Natural killer cell (primary cell): ENCODE measurements around the gene PHF8. TPM values are rescaled to one million over a fixed set of nuclear protein-coding genes. Genes with fewer than 3 reads are reported as not detected.

ENCODE experiments used
- ATAC-seq, 3 donors: fragments of 150-1000 bp in 2 of 3; fragments of 200-7000 bp in 1 of 3; cut with Tn5 transposase; 1 replicate in 1 of 3; 2 replicates in 2 of 3; pipeline ENCODE4 v1.10.0; 2021; ENCODE audit warnings: mild to moderate bottlenecking in 2 of 3, moderate library complexity in 2 of 3
- DNase-seq, 2 donors: peaks; one replicate each; pipeline versions ENCODE4 v3.0.0 to v3.0.0-alpha.2; 2013 to 2021; ENCODE audit warnings: mixed read lengths in 1 of 2
- H3K27ac ChIP-seq: one replicate; pipeline ENCODE4 v1.5.1; 2013; ENCODE audit warnings: mild to moderate bottlenecking, low read length
- H3K27me3 ChIP-seq: one replicate; pipeline ENCODE4 v1.6.1; 2013; ENCODE audit warnings: low read length; ENCODE audit not compliant: control insufficient read depth, insufficient read depth
- H3K36me3 ChIP-seq: one replicate; pipeline ENCODE4 v1.6.1; 2013; ENCODE audit warnings: low read length; ENCODE audit not compliant: control insufficient read depth, insufficient read depth
- H3K4me1 ChIP-seq: one replicate; pipeline ENCODE4 v1.6.1; 2013; ENCODE audit warnings: low read length; ENCODE audit not compliant: control insufficient read depth, insufficient read depth
- H3K4me3 ChIP-seq: one replicate; pipeline ENCODE4 v1.5.1; 2013; ENCODE audit warnings: low read length
- H3K9me3 ChIP-seq: one replicate; pipeline ENCODE4 v1.6.1; 2013; ENCODE audit warnings: low read length; ENCODE audit not compliant: control insufficient read depth, insufficient read depth
- H3K27ac Mint-ChIP-seq, 2 donors: one replicate each; pipeline ENCODE4 v1.8.0; 2022; ENCODE audit warnings: mild to moderate bottlenecking in 2 of 2, mixed read lengths in 2 of 2, moderate library complexity in 1 of 2
- H3K27me3 Mint-ChIP-seq, 2 donors: one replicate each; pipeline ENCODE4 v1.8.0; 2022; ENCODE audit warnings: low read depth in 2 of 2, mixed read lengths in 2 of 2
- H3K36me3 Mint-ChIP-seq: one replicate; pipeline ENCODE4 v1.8.0; 2022; ENCODE audit warnings: mixed read lengths
- H3K4me1 Mint-ChIP-seq, 2 donors: one replicate each; pipeline ENCODE4 v1.8.0; 2022; ENCODE audit warnings: mixed read lengths in 2 of 2
- H3K4me3 Mint-ChIP-seq: one replicate; pipeline ENCODE4 v1.8.0; 2022; ENCODE audit warnings: mild to moderate bottlenecking, moderate library complexity, mixed read lengths
- H3K9me3 Mint-ChIP-seq, 2 donors: one replicate each; pipeline ENCODE4 v1.8.0; 2022; ENCODE audit warnings: mixed read lengths in 2 of 2
- CTCF ChIP-seq: fragments of 200-600 bp; IDR thresholded peaks from one replicate; pipeline ENCODE4 v1.8.0; 2022; ENCODE audit warnings: antibody characterized with exemption
- WGBS: methylation state at CpG from one replicate; pipeline ENCODE4 v1.1.7; 2013; ENCODE audit warnings: missing lambda C conversion rate; ENCODE audit not compliant: insufficient coverage; 5-methylcytosine and 5-hydroxymethylcytosine counted together
- intact Hi-C: fragments of 100-400 bp; cut with micrococcal nuclease; formaldehyde crosslinking; loops from one replicate; pipeline ENCODE4 v1.14.2; 2022
- total RNA-seq, 4 donors: library from RNA; stranded (reverse); fragments of 120-200 nt in 1 of 4; gene quantifications; one replicate each; pipeline versions ENCODE4 v1.2.3 to v1.2.4, GENCODE V29; 2013 to 2022

The PHF8 gene
- total RNA-seq, 3 donors from 2014 or later (not counting 1 experiment from before 2014, with no cell fraction given), result 55.4 to 74.1 (median 72.6) TPM

- 100% methylated on average over 1 of the region's 2 CpGs for WGBS
- no peak overlapping the region for H3K4me3 Mint-ChIP-seq
- DNase-seq (no peak), ATAC-seq (no peak)
- no peaks in the 10 kb centered on the region for H3K27me3 Mint-ChIP-seq
- intact Hi-C loops, result no loop called here
- H3K27ac ChIP-seq, result no peak overlapping the region
- no peak for TF ChIP-seq CTCF
- no peaks in the 10 kb centered on the region for H3K4me1 Mint-ChIP-seq
- H3K36me3 ChIP-seq, result peaks cover 34% of the 10 kb centered on the region
- peaks cover 5% of the 10 kb centered on the region for H3K36me3 Mint-ChIP-seq
- H3K27me3 ChIP-seq, result no peaks in the 10 kb centered on the region
- H3K4me3 ChIP-seq, result no peak overlapping the region
- H3K9me3 Mint-ChIP-seq, result no peaks in the 10 kb centered on the region
- no peaks in the 10 kb centered on the region for H3K9me3 ChIP-seq
- H3K27ac Mint-ChIP-seq, result peak overlapping the region in 1 of 2 donors; percentile 64
- H3K4me1 ChIP-seq, result no peaks in the 10 kb centered on the region
Observed at GRCh38 chrX:53990171-53990570, 54.1 kb downstream of the PHF8 start.

GRCh38 chrX:53984895-53985294 lies 59.4 kb downstream of the PHF8 start:
- no peak for TF ChIP-seq CTCF
- no peaks in the 10 kb centered on the region for H3K9me3 Mint-ChIP-seq
- peaks cover 29% of the 10 kb centered on the region for H3K36me3 ChIP-seq

GRCh38 chrX:53974529-53974928 lies 69.7 kb downstream of the PHF8 start:
- H3K4me3 Mint-ChIP-seq, result no peak overlapping the region
- ATAC-seq, result no peak
- WGBS, result 100% methylated on average over 5 of the region's 6 CpGs
- intact Hi-C loops, result no loop called here
- no peaks in the 10 kb centered on the region for H3K27me3 Mint-ChIP-seq
- peaks cover 0 to 15% of the 10 kb centered on the region in 2 donors for H3K4me1 Mint-ChIP-seq
- peaks cover 10% of the 10 kb centered on the region for H3K36me3 ChIP-seq
- no peak for DNase-seq
- no peaks in the 10 kb centered on the region for H3K9me3 Mint-ChIP-seq
- no peak for TF ChIP-seq CTCF
- no peak overlapping the region for H3K4me3 ChIP-seq
- H3K27ac Mint-ChIP-seq, result no peak overlapping the region
- no peaks in the 10 kb centered on the region for H3K27me3 ChIP-seq
- no peaks in the 10 kb centered on the region for H3K36me3 Mint-ChIP-seq
- H3K9me3 ChIP-seq, result no peaks in the 10 kb centered on the region
- H3K4me1 ChIP-seq, result no peaks in the 10 kb centered on the region
- no peak overlapping the region for H3K27ac ChIP-seq

More at GRCh38 chrX:53984895-53985294, 59.4 kb downstream of the PHF8 start:
- no peaks in the 10 kb centered on the region for H3K27me3 ChIP-seq
- H3K4me3 ChIP-seq, result no peak overlapping the region
- intact Hi-C loops, result no loop called here
- 99% methylated on average over 12 of the region's 12 CpGs for WGBS
- H3K4me3 Mint-ChIP-seq, result no peak overlapping the region
- no peaks in the 10 kb centered on the region for H3K36me3 Mint-ChIP-seq
- no peaks in the 10 kb centered on the region for H3K9me3 ChIP-seq
- ATAC-seq (no peak), DNase-seq (no peak)
- no peaks in the 10 kb centered on the region for H3K4me1 ChIP-seq
- H3K4me1 Mint-ChIP-seq, result no peaks in the 10 kb centered on the region
- H3K27me3 Mint-ChIP-seq, result no peaks in the 10 kb centered on the region
- H3K27ac ChIP-seq, result no peak overlapping the region
- H3K27ac Mint-ChIP-seq, result no peak overlapping the region

GRCh38 chrX:53969540-53969939 lies 74.7 kb downstream of the PHF8 start:
- 88% methylated on average over 1 of the region's 3 CpGs for WGBS
- no peaks in the 10 kb centered on the region for H3K4me1 ChIP-seq
- H3K27ac Mint-ChIP-seq, result no peak overlapping the region

More at GRCh38 chrX:53969540-53969939, 74.7 kb downstream of the PHF8 start:
- no peak for TF ChIP-seq CTCF
- no peaks in the 10 kb centered on the region for H3K9me3 ChIP-seq
- Mint-ChIP-seq H3K4me3 (no peak overlapping the region), H3K4me1 (peaks cover 0 to 15% of the 10 kb centered on the region in 2 donors), H3K9me3 (no peaks in the 10 kb centered on the region), H3K27me3 (no peaks in the 10 kb centered on the region), H3K36me3 (no peaks in the 10 kb centered on the region)
- no peaks in the 10 kb centered on the region for H3K27me3 ChIP-seq
- no peak overlapping the region for H3K4me3 ChIP-seq
- H3K27ac ChIP-seq, result no peak overlapping the region
- ATAC-seq (no peak), DNase-seq (no peak)
- H3K36me3 ChIP-seq, result peaks cover 1% of the 10 kb centered on the region
- intact Hi-C loops, result no loop called here
